HAP-1 (cell line): ENCODE results near the gene IMPDH1.

Experiments used
- DNase-seq, 2 experiments: peaks; one replicate each; pipeline ENCODE4 v3.0.0-alpha.2; 2016 to 2020; ENCODE audit warnings: low spot score in 2 of 2
- H3K27me3 ChIP-seq: fragments of 250-450 bp; sonication (Bioruptor Pico); 2 replicates; pipeline ENCODE4 v1.5.1; 2020; ENCODE audit warnings: low read depth, mild to moderate bottlenecking, moderate library complexity
- H3K36me3 ChIP-seq: fragments of 250-450 bp; sonication (Bioruptor Pico); replicated peaks from 2 replicates; pipeline ENCODE4 v1.5.1; 2020; ENCODE audit warnings: mild to moderate bottlenecking
- H3K4me1 ChIP-seq: fragments of 250-450 bp; sonication (Bioruptor Pico); 2 replicates; pipeline ENCODE4 v1.5.1; 2020; ENCODE audit warnings: mild to moderate bottlenecking
- H3K4me3 ChIP-seq: fragments of 250-450 bp; sonication (Bioruptor Pico); 2 replicates; pipeline ENCODE4 v1.5.1; 2020; ENCODE audit warnings: mild to moderate bottlenecking, moderate library complexity
- H3K9me3 ChIP-seq: fragments of 250-450 bp; sonication (Bioruptor Pico); 2 replicates; pipeline ENCODE4 v1.5.1; 2020; ENCODE audit warnings: mild to moderate bottlenecking, moderate library complexity
- in situ Hi-C: fragments of 300-500 bp; cut with MboI; formaldehyde crosslinking; loops from 3 replicates; pipeline ENCODE4 v1.14.3; 2020; ENCODE audit warnings: low sequenced_read_pairs, inconsistent platforms, mixed read lengths

The IMPDH1 gene

GRCh38 chr7:128392446-128393327 lies 17.1 kb downstream of the IMPDH1 start:
- no peak for DNase-seq
- in situ Hi-C loops, result no loop called here

DNA sequence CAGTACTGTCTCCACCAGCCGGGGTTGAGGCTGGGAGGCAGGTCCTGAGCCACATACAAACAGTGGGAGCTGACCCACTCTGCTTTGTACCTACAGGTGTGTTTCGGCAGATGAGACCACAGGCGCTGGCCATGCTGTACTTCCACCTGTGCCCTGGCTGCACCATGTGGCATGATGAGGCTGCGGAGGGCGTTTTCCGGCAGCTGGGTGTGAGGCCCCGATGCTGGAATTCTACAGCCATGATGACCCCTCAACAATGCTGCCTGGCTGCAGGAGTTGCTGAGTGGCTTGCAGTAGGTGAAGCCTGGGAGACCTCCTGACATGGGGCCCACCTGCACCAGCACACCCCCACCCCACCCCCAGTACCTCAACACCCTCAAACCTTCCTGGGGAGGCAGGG lies 18.0 kb downstream of the IMPDH1 start:
- DNase-seq, result no peak
- no peaks in the 10 kb centered on the region; the same call in 1 of the 2 replicates for H3K4me1 ChIP-seq
- 0 out of 2 replicates have a peak, but pooled peaks cover 4% of the 10 kb centered on the region for H3K27me3 ChIP-seq
- in situ Hi-C loops, result no loop called here
- peaks cover 41% of the 10 kb centered on the region for H3K36me3 ChIP-seq
- H3K9me3 ChIP-seq, result no peaks in the 10 kb centered on the region
- no peak overlapping the region for H3K4me3 ChIP-seq

More at GRCh38 chr7:128392446-128393327, 17.1 kb downstream of the IMPDH1 start:
- Histone ChIP-seq H3K9me3 (no peaks in the 10 kb centered on the region), H3K36me3 (peaks cover 50% of the 10 kb centered on the region), H3K27me3 (0 out of 2 replicates have a peak, but pooled peaks cover 4% of the 10 kb centered on the region), H3K4me1 (no peaks in the 10 kb centered on the region; the same call in 1 of the 2 replicates), H3K4me3 (no peak overlapping the region)

- Histone ChIP-seq H3K4me1 (no peaks in the 10 kb centered on the region; the same call in 1 of the 2 replicates), H3K27me3 (0 out of 2 replicates have a peak, but pooled peaks cover 4% of the 10 kb centered on the region), H3K9me3 (no peaks in the 10 kb centered on the region), H3K4me3 (no peak overlapping the region), H3K36me3 (peaks cover 34% of the 10 kb centered on the region)
- in situ Hi-C loops, result no loop called here
- DNase-seq, result peak in 1 of 2 experiments; percentile 2
Observed at GRCh38 chr7:128390871-128391565, 18.8 kb downstream of the IMPDH1 start.

DNA sequence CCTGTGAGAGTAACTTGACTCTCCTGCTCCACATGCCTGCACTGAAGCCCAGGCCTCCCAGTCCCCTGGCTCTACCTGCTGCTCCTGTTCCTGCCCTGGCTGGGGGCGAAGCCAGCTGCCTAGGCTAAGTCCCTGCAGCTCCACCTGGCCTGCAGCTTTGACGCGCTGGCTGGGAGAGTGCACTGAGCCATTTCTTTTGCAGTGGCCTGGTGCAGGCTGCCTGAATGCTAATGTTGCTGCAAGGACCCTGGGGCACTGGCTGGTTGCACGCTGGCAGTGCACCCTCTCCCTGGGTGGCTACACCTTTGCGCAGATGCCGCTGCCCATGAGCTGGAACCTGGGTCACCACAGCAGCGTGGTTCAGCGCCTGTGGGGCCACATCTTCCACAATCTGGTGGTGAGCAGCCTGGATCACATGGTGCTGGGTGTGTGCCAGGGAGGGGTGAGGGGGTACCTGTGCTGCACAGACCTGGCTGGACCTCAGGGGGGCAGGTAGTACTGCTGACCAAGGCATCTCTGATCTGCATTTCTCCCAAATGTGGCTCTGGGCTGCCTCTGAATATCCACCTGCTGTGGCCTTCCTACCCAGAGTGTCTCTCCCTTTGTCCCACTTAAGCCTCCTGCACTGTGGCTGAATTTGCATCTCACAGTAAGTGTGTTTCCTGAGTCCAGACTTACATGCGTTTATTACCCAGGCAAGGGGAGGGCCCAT lies 20.0 kb downstream of the IMPDH1 start:
- H3K4me1 ChIP-seq, result no peaks in the 10 kb centered on the region; the same call in 1 of the 2 replicates

GRCh38 chr7:128389085-128389617 lies 20.6 kb downstream of the IMPDH1 start:
- Histone ChIP-seq H3K9me3 (no peaks in the 10 kb centered on the region), H3K4me3 (no peak overlapping the region), H3K27me3 (0 out of 2 replicates have a peak, but pooled peaks cover 4% of the 10 kb centered on the region), H3K4me1 (no peaks in the 10 kb centered on the region; the same call in 1 of the 2 replicates), H3K36me3 (peaks cover 15% of the 10 kb centered on the region)
- in situ Hi-C loops, result no loop called here
- peak in 1 of 2 experiments; percentile 2 for DNase-seq

More for the DNA sequence above, 20.0 kb downstream of the IMPDH1 start:
- H3K27me3 ChIP-seq, result 0 out of 2 replicates have a peak, but pooled peaks cover 4% of the 10 kb centered on the region
- no peak overlapping the region for H3K4me3 ChIP-seq
- no peaks in the 10 kb centered on the region for H3K9me3 ChIP-seq
- DNase-seq, result peak in 1 of 2 experiments; percentile 2
- in situ Hi-C loops, result no loop called here
- peaks cover 21% of the 10 kb centered on the region for H3K36me3 ChIP-seq

- H3K27me3 ChIP-seq, result 0 out of 2 replicates have a peak, but pooled peaks cover 4% of the 10 kb centered on the region
- in situ Hi-C loops, result no loop called here
Observed at GRCh38 chr7:128388145-128388485, 21.7 kb downstream of the IMPDH1 start.

DNA sequence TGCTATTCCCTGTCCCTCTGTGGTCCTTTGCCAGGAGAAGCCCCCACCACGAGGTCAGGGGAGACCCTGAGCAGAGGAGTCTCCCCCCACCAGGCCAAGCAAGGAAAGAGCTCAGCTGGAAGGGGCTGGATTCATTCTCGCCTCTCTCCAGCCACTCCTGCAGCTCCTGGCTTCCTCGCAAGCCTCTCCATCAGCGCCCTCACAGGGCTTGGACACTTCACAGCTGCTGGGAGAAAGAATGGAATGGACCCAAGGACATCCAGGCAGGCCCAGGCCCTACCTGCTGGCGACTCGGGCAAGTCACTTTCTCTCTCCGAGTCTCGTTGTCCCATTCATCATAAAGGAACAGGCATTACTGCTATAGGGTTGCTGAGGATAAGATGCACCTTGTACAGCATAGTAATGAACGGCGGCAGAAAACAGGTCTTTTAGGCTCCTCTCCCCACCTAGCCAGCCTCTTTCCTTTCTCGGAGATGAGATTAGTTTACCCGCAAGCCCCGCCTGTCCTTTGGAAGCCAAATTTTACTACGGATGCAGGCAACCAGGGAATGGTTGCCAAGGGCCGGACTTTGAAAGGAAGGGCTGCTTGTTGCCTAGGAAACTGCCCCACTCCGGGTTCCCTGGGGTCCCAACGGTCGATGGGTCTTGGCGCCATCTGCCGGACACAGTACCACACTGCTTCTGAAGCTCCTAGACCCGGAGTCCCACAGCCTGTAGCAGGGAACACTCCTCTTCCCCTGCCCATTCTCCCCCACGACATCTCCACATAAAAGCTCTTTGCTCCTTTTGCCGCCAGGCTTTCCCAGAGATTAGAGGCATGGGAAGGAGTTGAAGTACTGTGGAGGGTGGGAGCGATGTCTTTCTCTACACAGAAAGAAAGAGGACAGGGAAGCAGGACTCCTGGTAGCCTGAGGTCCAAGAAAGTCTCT lies 22.3 kb downstream of the IMPDH1 start:
- no peaks in the 10 kb centered on the region for H3K9me3 ChIP-seq
- H3K4me3 ChIP-seq, result no peak overlapping the region
- in situ Hi-C loops, result no loop called here
- DNase-seq, result peak; percentile 79 to 93
- H3K36me3 ChIP-seq, result peaks cover 6% of the 10 kb centered on the region; the same call in 1 of the 2 replicates
- no peaks in the 10 kb centered on the region; the same call in 1 of the 2 replicates for H3K4me1 ChIP-seq
- 0 out of 2 replicates have a peak, but pooled peaks cover 4% of the 10 kb centered on the region for H3K27me3 ChIP-seq

More at GRCh38 chr7:128388145-128388485, 21.7 kb downstream of the IMPDH1 start:
- H3K4me3 ChIP-seq, result no peak overlapping the region
- no peaks in the 10 kb centered on the region; the same call in 1 of the 2 replicates for H3K4me1 ChIP-seq
- H3K36me3 ChIP-seq, result peaks cover 9% of the 10 kb centered on the region; the same call in 1 of the 2 replicates
- no peak for DNase-seq
- H3K9me3 ChIP-seq, result no peaks in the 10 kb centered on the region

DNA sequence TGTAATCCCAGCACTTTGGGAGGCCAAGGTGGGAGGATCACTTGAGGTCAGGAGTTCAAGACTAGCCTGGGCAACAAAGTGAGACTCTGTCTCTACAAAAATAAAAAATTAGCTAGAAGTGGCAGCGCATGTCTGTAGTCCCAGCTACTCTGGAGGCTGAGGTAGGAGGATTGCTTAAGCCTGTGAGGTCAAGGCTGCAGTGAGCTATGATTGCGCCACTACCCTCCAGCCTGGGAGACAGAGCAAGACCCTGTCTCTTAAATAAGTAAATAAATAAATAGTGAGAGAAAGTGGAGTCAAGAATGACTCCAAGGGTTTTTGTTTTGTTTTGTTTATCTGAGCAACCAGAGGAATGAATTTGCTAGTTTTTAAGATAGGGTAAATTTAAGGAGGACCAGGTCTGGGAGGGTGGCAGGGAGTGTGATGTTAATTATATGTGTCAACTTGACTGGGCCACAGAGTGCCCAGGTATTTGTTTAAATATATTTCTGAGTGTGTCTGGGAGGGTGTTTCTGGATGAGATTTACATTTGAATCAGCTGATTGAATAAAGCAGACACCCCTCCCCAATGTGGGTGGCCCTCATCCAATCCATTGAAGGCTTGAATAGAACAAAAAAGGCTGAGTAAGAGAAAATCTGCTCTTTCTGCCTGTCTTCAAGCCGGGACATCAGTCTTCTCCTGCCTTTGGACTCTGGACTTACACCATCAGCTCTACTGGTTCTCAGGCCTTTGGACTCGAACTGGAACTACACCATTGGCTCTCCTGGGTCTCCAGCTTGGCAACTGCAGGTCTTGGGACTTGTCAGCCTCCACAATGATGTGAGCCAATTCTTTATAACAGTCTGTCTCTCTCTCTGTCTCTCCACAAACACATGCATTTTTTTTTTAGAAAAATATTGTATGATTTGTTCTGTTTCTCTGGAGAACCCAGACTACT lies 23.5 kb downstream of the IMPDH1 start:
- H3K4me3 ChIP-seq, result no peak overlapping the region
- H3K27me3 ChIP-seq, result 0 out of 2 replicates have a peak, but pooled peaks cover 4% of the 10 kb centered on the region
- H3K36me3 ChIP-seq, result no peaks in the 10 kb centered on the region
- no peaks in the 10 kb centered on the region for H3K9me3 ChIP-seq
- DNase-seq, result peak in 1 of 2 experiments; percentile 10
- H3K4me1 ChIP-seq, result no peaks in the 10 kb centered on the region; the same call in 1 of the 2 replicates
- in situ Hi-C loops, result no loop called here

DNA sequence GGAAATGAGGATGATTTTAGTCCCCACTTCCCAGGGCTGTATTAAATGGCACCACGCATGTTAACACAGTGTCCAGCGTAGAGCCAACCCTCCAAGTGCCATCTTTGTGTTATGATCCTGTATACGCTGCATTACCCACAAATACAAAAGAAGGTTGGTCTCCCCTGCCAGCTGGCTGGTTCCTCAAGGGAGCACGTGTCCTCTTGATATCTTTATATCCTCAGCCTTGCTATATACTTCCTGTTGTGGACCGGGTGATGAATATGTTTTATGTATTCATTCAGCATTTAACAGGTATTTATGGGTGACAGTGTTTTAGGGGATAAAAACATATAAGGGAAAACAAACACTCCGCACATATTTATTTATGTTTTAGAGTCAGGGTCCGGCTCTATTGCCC lies 25.1 kb downstream of the IMPDH1 start:
- Histone ChIP-seq H3K4me1 (no peaks in the 10 kb centered on the region; the same call in 1 of the 2 replicates), H3K4me3 (no peak overlapping the region)
- in situ Hi-C loops, result loop anchor here (5.0 kb wide), 1 partner anchor 37 kb away; no protein-coding TSS in a partner anchor

GRCh38 chr7:128383776-128384175 lies 26.0 kb downstream of the IMPDH1 start:
- peak in 1 of 2 experiments; percentile 6 for DNase-seq
- H3K9me3 ChIP-seq, result no peaks in the 10 kb centered on the region
- H3K4me3 ChIP-seq, result no peak overlapping the region
- in situ Hi-C loops, result loop anchor here (5.0 kb wide), 1 partner anchor 36 kb away; no protein-coding TSS in a partner anchor
- H3K36me3 ChIP-seq, result no peaks in the 10 kb centered on the region
- 0 out of 2 replicates have a peak, but pooled peaks cover 4% of the 10 kb centered on the region for H3K27me3 ChIP-seq
- H3K4me1 ChIP-seq, result no peaks in the 10 kb centered on the region; the same call in 1 of the 2 replicates

More for the DNA sequence above, 25.1 kb downstream of the IMPDH1 start:
- Histone ChIP-seq H3K27me3 (0 out of 2 replicates have a peak, but pooled peaks cover 4% of the 10 kb centered on the region), H3K9me3 (no peaks in the 10 kb centered on the region), H3K36me3 (no peaks in the 10 kb centered on the region)
- no peak for DNase-seq

- H3K4me3 ChIP-seq, result no peak overlapping the region
- H3K4me1 ChIP-seq, result no peaks in the 10 kb centered on the region
- no peaks in the 10 kb centered on the region for H3K36me3 ChIP-seq
- no peaks in the 10 kb centered on the region for H3K9me3 ChIP-seq
- in situ Hi-C loops, result loop anchor here (5.0 kb wide), 1 partner anchor 34 kb away; no protein-coding TSS in a partner anchor
- DNase-seq, result peak; percentile 31 to 82
- H3K27me3 ChIP-seq, result no peaks in the 10 kb centered on the region
Observed at GRCh38 chr7:128381161-128381821, 28.5 kb downstream of the IMPDH1 start.
